HepG2 (cell line): Measurements from ENCODE around the gene ZDHHC7. TPM values are rescaled to one million over a fixed set of nuclear protein-coding genes. Genes with fewer than 3 reads are reported as not detected.

Experiments
- BHLHE40 ChIP-seq: IDR thresholded peaks from 2 replicates; pipeline ENCODE4 v1.6.1; 2011; ENCODE audit warnings: low read length, improper control_type of control experiment
- ELF3 ChIP-seq: IDR thresholded peaks from 2 replicates; pipeline ENCODE4 v1.6.1; 2016; ENCODE audit warnings: missing genetic modification reagents, missing compliant biosample characterization
- GLI4 ChIP-seq: sonication (generic); formaldehyde crosslinking; IDR thresholded peaks from 2 replicates; pipeline ENCODE4 v1.5.1; 2020; ENCODE audit warnings: missing genetic modification reagents, mild to moderate bottlenecking, moderate library complexity, borderline replicate concordance
- PITX1 ChIP-seq: sonication (generic); formaldehyde crosslinking; IDR thresholded peaks from 2 replicates; pipeline ENCODE4 v1.5.1; 2020; ENCODE audit warnings: mild to moderate bottlenecking, missing genetic modification reagents
- POGZ ChIP-seq: sonication (generic); formaldehyde crosslinking; IDR thresholded peaks from 2 replicates; pipeline ENCODE4 v1.4.0; 2020; ENCODE audit warnings: mild to moderate bottlenecking, missing genetic modification reagents
- SALL1 ChIP-seq: sonication (generic); formaldehyde crosslinking; IDR thresholded peaks from 2 replicates; pipeline ENCODE4 v1.8.0; 2022; ENCODE audit warnings: mild to moderate bottlenecking, missing genetic modification reagents
- SOX13 ChIP-seq, 3 experiments: fragments of 450-650 bp in 1 of 3; sonication (generic) in 1 of 3; formaldehyde crosslinking in 1 of 3; IDR thresholded peaks in 2 of 3; conservative IDR thresholded peaks in 1 of 3; 2 replicates each; pipeline versions ENCODE4 v1.5.0 to v1.6.1; 2016 to 2020; ENCODE audit warnings: antibody characterized with exemption in 1 of 3, mild to moderate bottlenecking in 1 of 3, missing compliant biosample characterization in 1 of 3, missing genetic modification reagents in 1 of 3, moderate library complexity in 1 of 3
- SOX5 ChIP-seq: IDR thresholded peaks from 2 replicates; pipeline ENCODE4 v1.6.1; 2016; ENCODE audit warnings: borderline replicate concordance
- SPEN ChIP-seq: sonication (generic); formaldehyde crosslinking; IDR thresholded peaks from 2 replicates; pipeline ENCODE4 v1.5.1; 2020; ENCODE audit warnings: low read depth, mild to moderate bottlenecking, missing genetic modification reagents
- YEATS2 ChIP-seq: sonication (generic); formaldehyde crosslinking; IDR thresholded peaks from 2 replicates; pipeline ENCODE4 v1.4.0; 2020; ENCODE audit warnings: missing genetic modification reagents, borderline replicate concordance
- ZNF160 ChIP-seq: sonication (generic); formaldehyde crosslinking; IDR thresholded peaks from 2 replicates; pipeline ENCODE4 v1.8.0; 2022; ENCODE audit warnings: mild to moderate bottlenecking, inconsistent platforms, missing genetic modification reagents
- ZNF44 ChIP-seq: sonication (generic); formaldehyde crosslinking; IDR thresholded peaks from 2 replicates; pipeline ENCODE4 v1.5.1; 2020; ENCODE audit warnings: mild to moderate bottlenecking, missing genetic modification reagents
- ZNF839 ChIP-seq: sonication (generic); formaldehyde crosslinking; IDR thresholded peaks from 2 replicates; pipeline ENCODE4 v1.4.0; 2020; ENCODE audit warnings: missing genetic modification reagents, mild to moderate bottlenecking, borderline replicate concordance
- polyA plus RNA-seq, 8 experiments: library from polyadenylated mRNA; depleted of rRNA in 3 of 8; stranded (reverse) in 7 of 8; unstranded in 1 of 8; fragments of >200 nt; fragmentation: Illumina TruSeq in 4 of 8; extraction: Trizol in 4 of 8; gene quantifications; 2 replicates each; pipeline versions ENCODE4 v1.2.1 to v1.2.3, GENCODE V29; 2011 to 2016; ENCODE audit warnings: low read depth in 4 of 8, missing spikeins in 1 of 8, mixed read lengths in 1 of 8; ENCODE audit not compliant: insufficient read depth in 1 of 8
- total RNA-seq, 5 experiments: library from RNA; depleted of rRNA; stranded (reverse); fragments of >200 nt; fragmentation: Illumina TruSeq; extraction: Trizol; gene quantifications; 2 replicates each; pipeline ENCODE4 v1.2.3, GENCODE V29; 2016; ENCODE audit warnings: low read depth in 1 of 5
- TF ChIP-seq, protein P1 (sequence below): sonication (generic); formaldehyde crosslinking; IDR thresholded peaks from 2 replicates; pipeline ENCODE4 v1.4.0; 2020; ENCODE audit warnings: missing genetic modification reagents
- TF ChIP-seq, protein P2 (sequence below): sonication (generic); formaldehyde crosslinking; IDR thresholded peaks from 2 replicates; pipeline ENCODE4 v1.4.0; 2020; ENCODE audit warnings: mild to moderate bottlenecking, missing genetic modification reagents
- TF ChIP-seq, protein P3 (sequence below): IDR thresholded peaks from 2 replicates; pipeline ENCODE4 v1.6.1; 2012; ENCODE audit warnings: low read depth, low read length, improper control_type of control experiment
- TF ChIP-seq, protein P4 (sequence below): sonication (generic); formaldehyde crosslinking; IDR thresholded peaks from 2 replicates; pipeline ENCODE4 v1.8.0; 2022; ENCODE audit warnings: mild to moderate bottlenecking, missing genetic modification reagents; ENCODE audit not compliant: insufficient replicate concordance
- TF ChIP-seq, protein P5 (sequence below): sonication (generic); formaldehyde crosslinking; IDR thresholded peaks from 2 replicates; pipeline ENCODE4 v1.9.0; 2022; ENCODE audit warnings: missing genetic modification reagents, mild to moderate bottlenecking, borderline replicate concordance
- TF ChIP-seq, protein P6 (sequence below): sonication (generic); formaldehyde crosslinking; IDR thresholded peaks from 2 replicates; pipeline ENCODE4 v1.4.0; 2020; ENCODE audit warnings: missing genetic modification reagents

ZDHHC7 gene
- total and polyA plus RNA-seq, 2 of the 13 experiments (the other 11 are each of a cell fraction or from before 2014, with no cell fraction given), result 46.8 to 67.6 TPM

DNA sequence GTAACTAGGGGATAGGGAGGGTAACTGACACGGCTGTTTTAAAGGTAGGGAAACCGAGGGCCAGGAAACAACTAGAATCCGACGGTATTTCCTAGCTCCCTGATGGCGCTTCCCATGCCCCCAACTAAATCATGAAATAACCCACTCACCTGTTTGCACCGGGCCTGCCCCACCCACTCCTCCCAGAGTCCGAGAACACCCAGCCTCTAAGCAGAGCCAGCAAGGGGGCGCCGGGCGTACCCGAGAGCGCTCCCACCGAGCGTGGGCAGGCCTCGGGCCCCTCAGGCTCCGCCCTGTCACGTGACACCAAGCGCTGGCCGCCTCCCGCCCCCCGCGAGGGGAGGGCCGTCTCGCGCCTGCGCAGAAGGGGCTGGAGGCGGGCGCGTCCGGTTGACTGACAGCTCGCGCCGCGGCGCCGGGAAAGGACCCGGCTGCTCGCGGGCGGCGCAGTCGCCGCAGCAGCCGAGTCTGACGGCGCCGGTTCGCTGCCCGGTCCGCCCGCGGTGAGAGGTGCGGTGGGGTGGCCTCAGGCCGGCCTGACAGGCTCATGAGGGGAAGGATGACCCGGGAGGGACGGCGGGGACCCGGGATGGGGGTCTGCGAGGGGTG, 16.1 kb upstream of the ZDHHC7 start, which contains the start of gene KIAA0513 (continued):
- TF ChIP-seq, protein P1, sequence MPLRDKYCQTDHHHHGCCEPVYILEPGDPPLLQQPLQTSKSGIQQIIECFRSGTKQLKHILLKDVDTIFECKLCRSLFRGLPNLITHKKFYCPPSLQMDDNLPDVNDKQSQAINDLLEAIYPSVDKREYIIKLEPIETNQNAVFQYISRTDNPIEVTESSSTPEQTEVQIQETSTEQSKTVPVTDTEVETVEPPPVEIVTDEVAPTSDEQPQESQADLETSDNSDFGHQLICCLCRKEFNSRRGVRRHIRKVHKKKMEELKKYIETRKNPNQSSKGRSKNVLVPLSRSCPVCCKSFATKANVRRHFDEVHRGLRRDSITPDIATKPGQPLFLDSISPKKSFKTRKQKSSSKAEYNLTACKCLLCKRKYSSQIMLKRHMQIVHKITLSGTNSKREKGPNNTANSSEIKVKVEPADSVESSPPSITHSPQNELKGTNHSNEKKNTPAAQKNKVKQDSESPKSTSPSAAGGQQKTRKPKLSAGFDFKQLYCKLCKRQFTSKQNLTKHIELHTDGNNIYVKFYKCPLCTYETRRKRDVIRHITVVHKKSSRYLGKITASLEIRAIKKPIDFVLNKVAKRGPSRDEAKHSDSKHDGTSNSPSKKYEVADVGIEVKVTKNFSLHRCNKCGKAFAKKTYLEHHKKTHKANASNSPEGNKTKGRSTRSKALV (CRISPR knock-in tag), result peak; percentile 73; the same call in 1 of the 2 replicates
- TF ChIP-seq, protein P2, sequence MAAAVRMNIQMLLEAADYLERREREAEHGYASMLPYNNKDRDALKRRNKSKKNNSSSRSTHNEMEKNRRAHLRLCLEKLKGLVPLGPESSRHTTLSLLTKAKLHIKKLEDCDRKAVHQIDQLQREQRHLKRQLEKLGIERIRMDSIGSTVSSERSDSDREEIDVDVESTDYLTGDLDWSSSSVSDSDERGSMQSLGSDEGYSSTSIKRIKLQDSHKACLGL, result peak; percentile 41
- TF ChIP-seq GLI4 (CRISPR knock-in tag) (peak; percentile 71; the same call in 1 of the 2 replicates), SALL1 (peak; percentile 82), SOX5 (0 out of 2 replicates have a peak, but pooled peaks have one; percentile 18), ELF3 (CRISPR knock-in tag) (peak; percentile 38; the same call in 1 of the 2 replicates), ZNF839 (CRISPR knock-in tag) (no peak), PITX1 (peak; percentile 51; the same call in 1 of the 2 replicates), POGZ (CRISPR knock-in tag) (peak; percentile 64), ZNF160 (peak; percentile 21; the same call in 1 of the 2 replicates), SOX13 (IDR thresholded peaks at IDR 0.05) (no peak), SOX13 (CRISPR knock-in tag; conservative IDR thresholded peaks at IDR 0.05 in 1 of 2, IDR thresholded peaks at IDR 0.05 in 1 of 2) (peak in 1 of 2 experiments; percentile 19; a peak in 1 of 4 replicates), YEATS2 (CRISPR knock-in tag) (peak; percentile 86), SPEN (CRISPR knock-in tag) (peak; percentile 80; the same call in 1 of the 2 replicates), BHLHE40 (peak; percentile 95), ZNF44 (CRISPR knock-in tag) (peak; percentile 86; the same call in 1 of the 2 replicates)
- TF ChIP-seq, protein P3, sequence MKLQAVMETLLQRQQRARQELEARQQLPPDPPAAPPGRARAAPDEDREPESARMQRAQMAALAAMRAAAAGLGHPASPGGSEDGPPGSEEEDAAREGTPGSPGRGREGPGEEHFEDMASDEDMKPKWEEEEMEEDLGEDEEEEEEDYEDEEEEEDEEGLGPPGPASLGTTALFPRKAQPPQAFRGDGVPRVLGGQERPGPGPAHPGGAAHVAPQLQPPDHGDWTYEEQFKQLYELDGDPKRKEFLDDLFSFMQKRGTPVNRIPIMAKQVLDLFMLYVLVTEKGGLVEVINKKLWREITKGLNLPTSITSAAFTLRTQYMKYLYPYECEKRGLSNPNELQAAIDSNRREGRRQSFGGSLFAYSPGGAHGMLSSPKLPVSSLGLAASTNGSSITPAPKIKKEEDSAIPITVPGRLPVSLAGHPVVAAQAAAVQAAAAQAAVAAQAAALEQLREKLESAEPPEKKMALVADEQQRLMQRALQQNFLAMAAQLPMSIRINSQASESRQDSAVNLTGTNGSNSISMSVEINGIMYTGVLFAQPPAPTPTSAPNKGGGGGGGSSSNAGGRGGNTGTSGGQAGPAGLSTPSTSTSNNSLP, result 0 out of 2 replicates have a peak, but pooled peaks have one; percentile 22
- TF ChIP-seq, protein P4, sequence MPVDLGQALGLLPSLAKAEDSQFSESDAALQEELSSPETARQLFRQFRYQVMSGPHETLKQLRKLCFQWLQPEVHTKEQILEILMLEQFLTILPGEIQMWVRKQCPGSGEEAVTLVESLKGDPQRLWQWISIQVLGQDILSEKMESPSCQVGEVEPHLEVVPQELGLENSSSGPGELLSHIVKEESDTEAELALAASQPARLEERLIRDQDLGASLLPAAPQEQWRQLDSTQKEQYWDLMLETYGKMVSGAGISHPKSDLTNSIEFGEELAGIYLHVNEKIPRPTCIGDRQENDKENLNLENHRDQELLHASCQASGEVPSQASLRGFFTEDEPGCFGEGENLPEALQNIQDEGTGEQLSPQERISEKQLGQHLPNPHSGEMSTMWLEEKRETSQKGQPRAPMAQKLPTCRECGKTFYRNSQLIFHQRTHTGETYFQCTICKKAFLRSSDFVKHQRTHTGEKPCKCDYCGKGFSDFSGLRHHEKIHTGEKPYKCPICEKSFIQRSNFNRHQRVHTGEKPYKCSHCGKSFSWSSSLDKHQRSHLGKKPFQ (CRISPR knock-in tag), result peak; percentile 89
- TF ChIP-seq, protein P5, sequence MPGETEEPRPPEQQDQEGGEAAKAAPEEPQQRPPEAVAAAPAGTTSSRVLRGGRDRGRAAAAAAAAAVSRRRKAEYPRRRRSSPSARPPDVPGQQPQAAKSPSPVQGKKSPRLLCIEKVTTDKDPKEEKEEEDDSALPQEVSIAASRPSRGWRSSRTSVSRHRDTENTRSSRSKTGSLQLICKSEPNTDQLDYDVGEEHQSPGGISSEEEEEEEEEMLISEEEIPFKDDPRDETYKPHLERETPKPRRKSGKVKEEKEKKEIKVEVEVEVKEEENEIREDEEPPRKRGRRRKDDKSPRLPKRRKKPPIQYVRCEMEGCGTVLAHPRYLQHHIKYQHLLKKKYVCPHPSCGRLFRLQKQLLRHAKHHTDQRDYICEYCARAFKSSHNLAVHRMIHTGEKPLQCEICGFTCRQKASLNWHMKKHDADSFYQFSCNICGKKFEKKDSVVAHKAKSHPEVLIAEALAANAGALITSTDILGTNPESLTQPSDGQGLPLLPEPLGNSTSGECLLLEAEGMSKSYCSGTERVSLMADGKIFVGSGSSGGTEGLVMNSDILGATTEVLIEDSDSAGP (CRISPR knock-in tag), result peak; percentile 35; the same call in 1 of the 2 replicates
- TF ChIP-seq, protein P6, sequence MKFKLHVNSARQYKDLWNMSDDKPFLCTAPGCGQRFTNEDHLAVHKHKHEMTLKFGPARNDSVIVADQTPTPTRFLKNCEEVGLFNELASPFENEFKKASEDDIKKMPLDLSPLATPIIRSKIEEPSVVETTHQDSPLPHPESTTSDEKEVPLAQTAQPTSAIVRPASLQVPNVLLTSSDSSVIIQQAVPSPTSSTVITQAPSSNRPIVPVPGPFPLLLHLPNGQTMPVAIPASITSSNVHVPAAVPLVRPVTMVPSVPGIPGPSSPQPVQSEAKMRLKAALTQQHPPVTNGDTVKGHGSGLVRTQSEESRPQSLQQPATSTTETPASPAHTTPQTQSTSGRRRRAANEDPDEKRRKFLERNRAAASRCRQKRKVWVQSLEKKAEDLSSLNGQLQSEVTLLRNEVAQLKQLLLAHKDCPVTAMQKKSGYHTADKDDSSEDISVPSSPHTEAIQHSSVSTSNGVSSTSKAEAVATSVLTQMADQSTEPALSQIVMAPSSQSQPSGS (CRISPR knock-in tag), result no peak
